ENCODE data around the gene ADAMTS6. TPM values are rescaled to one million over a fixed set of nuclear protein-coding genes. Genes with fewer than 3 reads are reported as not detected.

ADAMTS6 gene
- total RNA-seq, 2 experiments from 2014 or later = 0.44 to 0.45 TPM

- Mint-ChIP-seq H3K27me3 (peaks cover 7% of the 10 kb centered on the region), H3K27ac (no peak overlapping the region), H3K36me3 (no peaks in the 10 kb centered on the region), H3K9me3 (no peaks in the 10 kb centered on the region), H3K4me3 (no peak overlapping the region), H3K4me1 (ENCODE audit: low read depth) (no peaks in the 10 kb centered on the region)
- ChIA-PET POLR2A (no interaction called here), CTCF (interaction anchor here (0.6 to 0.7 kb wide), 2 partner anchors 147 to 535 kb away, joined by 3 read pairs; no protein-coding TSS in a partner anchor)
- no peak for DNase-seq
- intact Hi-C loops (cut with micrococcal nuclease) = no loop called here
Measured at GRCh38 chr5:65142511-65143011, 339.2 kb downstream of the ADAMTS6 start.

GRCh38 chr5:65142016-65142415 lies 339.7 kb downstream of the ADAMTS6 start:
- no peak overlapping the region for H3K4me3 Mint-ChIP-seq
- POLR2A ChIA-PET = no interaction called here
- H3K36me3 Mint-ChIP-seq = no peaks in the 10 kb centered on the region
- no peaks in the 10 kb centered on the region for H3K4me1 Mint-ChIP-seq (ENCODE audit: low read depth)
- no peaks in the 10 kb centered on the region for H3K9me3 Mint-ChIP-seq
- DNase-seq = no peak
- CTCF ChIA-PET = no interaction called here
- peaks cover 7% of the 10 kb centered on the region for H3K27me3 Mint-ChIP-seq
- intact Hi-C loops (cut with micrococcal nuclease) = no loop called here
- H3K27ac Mint-ChIP-seq = no peak overlapping the region

- H3K27ac Mint-ChIP-seq = no peak overlapping the region
- peaks cover 7% of the 10 kb centered on the region for H3K27me3 Mint-ChIP-seq
- DNase-seq = no peak
- POLR2A ChIA-PET = no interaction called here
- intact Hi-C loops (cut with micrococcal nuclease) = no loop called here
- CTCF ChIA-PET = no interaction called here
- H3K4me3 Mint-ChIP-seq = no peak overlapping the region
- H3K4me1 Mint-ChIP-seq (ENCODE audit: low read depth) = no peaks in the 10 kb centered on the region
- H3K9me3 Mint-ChIP-seq = no peaks in the 10 kb centered on the region
- no peaks in the 10 kb centered on the region for H3K36me3 Mint-ChIP-seq
Measured at GRCh38 chr5:65141493-65141892, 340.2 kb downstream of the ADAMTS6 start.

GRCh38 chr5:65137631-65138030 lies 344.1 kb downstream of the ADAMTS6 start:
- Mint-ChIP-seq H3K36me3 (no peaks in the 10 kb centered on the region), H3K4me1 (ENCODE audit: low read depth) (no peaks in the 10 kb centered on the region), H3K27me3 (no peaks in the 10 kb centered on the region), H3K27ac (no peak overlapping the region), H3K4me3 (no peak overlapping the region), H3K9me3 (no peaks in the 10 kb centered on the region)
- CTCF ChIA-PET = no interaction called here
- no peak for DNase-seq
- intact Hi-C loops (cut with micrococcal nuclease) = no loop called here
- POLR2A ChIA-PET = no interaction called here

- Mint-ChIP-seq H3K27ac (no peak overlapping the region), H3K27me3 (no peaks in the 10 kb centered on the region), H3K9me3 (no peaks in the 10 kb centered on the region), H3K4me3 (no peak overlapping the region), H3K4me1 (ENCODE audit: low read depth) (no peaks in the 10 kb centered on the region), H3K36me3 (no peaks in the 10 kb centered on the region)
- intact Hi-C loops (cut with micrococcal nuclease) = no loop called here
- DNase-seq = no peak
- ChIA-PET CTCF (no interaction called here), POLR2A (no interaction called here)
Measured at GRCh38 chr5:65133477-65134110, 348.1 kb downstream of the ADAMTS6 start.

GRCh38 chr5:65132386-65132785 lies 349.3 kb downstream of the ADAMTS6 start:
- ChIA-PET POLR2A (no interaction called here), CTCF (no interaction called here)
- H3K36me3 Mint-ChIP-seq = no peaks in the 10 kb centered on the region
- intact Hi-C loops (cut with micrococcal nuclease) = no loop called here
- DNase-seq = no peak
- H3K4me1 Mint-ChIP-seq (ENCODE audit: low read depth) = no peaks in the 10 kb centered on the region
- no peak overlapping the region for H3K27ac Mint-ChIP-seq
- H3K27me3 Mint-ChIP-seq = no peaks in the 10 kb centered on the region
- H3K9me3 Mint-ChIP-seq = no peaks in the 10 kb centered on the region
- H3K4me3 Mint-ChIP-seq = no peak overlapping the region

- Mint-ChIP-seq H3K4me3 (no peak overlapping the region), H3K9me3 (no peaks in the 10 kb centered on the region), H3K4me1 (ENCODE audit: low read depth) (no peaks in the 10 kb centered on the region), H3K27me3 (no peaks in the 10 kb centered on the region), H3K36me3 (no peaks in the 10 kb centered on the region), H3K27ac (no peak overlapping the region)
- intact Hi-C loops (cut with micrococcal nuclease) = no loop called here
- CTCF ChIA-PET = no interaction called here
- POLR2A ChIA-PET = no interaction called here
- no peak for DNase-seq
Measured at GRCh38 chr5:65128226-65128625, 353.5 kb downstream of the ADAMTS6 start.

- DNase-seq = no peak
- Mint-ChIP-seq H3K27ac (no peak overlapping the region), H3K4me1 (ENCODE audit: low read depth) (no peaks in the 10 kb centered on the region), H3K4me3 (no peak overlapping the region), H3K27me3 (no peaks in the 10 kb centered on the region), H3K9me3 (no peaks in the 10 kb centered on the region), H3K36me3 (no peaks in the 10 kb centered on the region)
- intact Hi-C loops (cut with micrococcal nuclease) = no loop called here
- ChIA-PET CTCF (no interaction called here), POLR2A (no interaction called here)
Measured at GRCh38 chr5:65127161-65127901, 354.4 kb downstream of the ADAMTS6 start.

GRCh38 chr5:65126542-65127069 lies 355.1 kb downstream of the ADAMTS6 start:
- POLR2A ChIA-PET = no interaction called here
- no peak overlapping the region for H3K27ac Mint-ChIP-seq
- intact Hi-C loops (cut with micrococcal nuclease) = no loop called here
- CTCF ChIA-PET = interaction anchor here (0.8 kb wide), 1 partner anchor 109 kb away, joined by 3 read pairs; no protein-coding TSS in a partner anchor
- no peak overlapping the region for H3K4me3 Mint-ChIP-seq
- no peaks in the 10 kb centered on the region for H3K27me3 Mint-ChIP-seq
- DNase-seq = no peak
- H3K9me3 Mint-ChIP-seq = no peaks in the 10 kb centered on the region
- no peaks in the 10 kb centered on the region for H3K36me3 Mint-ChIP-seq
- H3K4me1 Mint-ChIP-seq (ENCODE audit: low read depth) = no peaks in the 10 kb centered on the region

- H3K27me3 Mint-ChIP-seq = no peaks in the 10 kb centered on the region
- no peaks in the 10 kb centered on the region for H3K4me1 Mint-ChIP-seq (ENCODE audit: low read depth)
- no peak overlapping the region for H3K4me3 Mint-ChIP-seq
- no peaks in the 10 kb centered on the region for H3K9me3 Mint-ChIP-seq
- ChIA-PET CTCF (interaction anchor here (0.8 kb wide), 1 partner anchor 109 kb away, joined by 3 read pairs; no protein-coding TSS in a partner anchor), POLR2A (no interaction called here)
- intact Hi-C loops (cut with micrococcal nuclease) = no loop called here
- H3K27ac Mint-ChIP-seq = no peak overlapping the region
- H3K36me3 Mint-ChIP-seq = no peaks in the 10 kb centered on the region
- DNase-seq = no peak
Measured at GRCh38 chr5:65125591-65126541, 355.9 kb downstream of the ADAMTS6 start.

GRCh38 chr5:65121880-65122436 lies 359.8 kb downstream of the ADAMTS6 start:
- no peak overlapping the region for H3K4me3 Mint-ChIP-seq
- H3K9me3 Mint-ChIP-seq = peaks cover 5% of the 10 kb centered on the region
- peak; percentile 22 for DNase-seq
- H3K4me1 Mint-ChIP-seq (ENCODE audit: low read depth) = no peaks in the 10 kb centered on the region
- ChIA-PET POLR2A (no interaction called here), CTCF (no interaction called here)
- no peak overlapping the region for H3K27ac Mint-ChIP-seq
- H3K27me3 Mint-ChIP-seq = peaks cover 5% of the 10 kb centered on the region
- no peaks in the 10 kb centered on the region for H3K36me3 Mint-ChIP-seq
- intact Hi-C loops (cut with micrococcal nuclease) = no loop called here

Measured in activated CD4-positive, alpha-beta memory T cell treated with anti-CD3 and anti-CD28 coated beads for 36 hours (primary cell).